ENCODE data around the gene G6PC1. TPM values are rescaled to one million over a fixed set of nuclear protein-coding genes. Genes with fewer than 3 reads are reported as not detected.

Gene G6PC1
- total and polyA plus RNA-seq, 2 of the 13 experiments (the other 11 are each of a cell fraction or from before 2014, with no cell fraction given) = 1.7 to 37.9 TPM

GRCh38 chr17:42898147-42898811 is 2.3 kb upstream of the G6PC1 start:
- in situ Hi-C loops (cut with HindIII; ENCODE audit: extremely low pct_ligation_motif_present, low pct_unique_long_range_greater_than_20kb) = no loop called here
- ChIA-PET CTCF (ENCODE audit: low intra/inter-chr PET ratio, low total read pairs) (no interaction called here), POLR2A (interaction anchor here (0.8 to 1.7 kb wide), 4 partner anchors 10 to 74 kb away, joined by 3 to 5 read pairs (median 4); partner anchors contain the start of gene BECN1)
- H3K4me1 ChIP-seq (ENCODE audit: insufficient read depth, low read length) = peaks cover 97% of the 10 kb centered on the region
- H3K4me3 ChIP-seq (replicated peaks in 1 of 3; ENCODE audit: insufficient read depth in 1 of 3, low read depth in 2 of 3, low read length in 3 of 3) = peak overlapping the region in 1 of 3 experiments; percentile 14; a peak in 1 of 6 replicates
- H3K9me3 ChIP-seq (ENCODE audit: low read length) = no peaks in the 10 kb centered on the region
- no peaks in the 10 kb centered on the region for H3K36me3 ChIP-seq (replicated peaks in 1 of 2; ENCODE audit: control insufficient read depth in 1 of 2, insufficient read depth in 2 of 2, low read length in 2 of 2)
- peak overlapping the region; percentile 50 for H3K4me2 ChIP-seq (ENCODE audit: low read depth, low read length)
- DNase-seq (ENCODE audit: low spot score) = no peak
- 48% methylated on average over 7 of the region's 7 CpGs for WGBS (ENCODE audit: low lambda C conversion rate)
- peaks cover 3% of the 10 kb centered on the region; the same call in 1 of the 2 replicates for H4K20me1 ChIP-seq (ENCODE audit: insufficient read depth, low read length)
- no TSS peak for BruUV-seq (replicated peaks)
- H3K27me3 ChIP-seq (ENCODE audit: control insufficient read depth in 1 of 2, insufficient read depth in 2 of 2, low read length in 2 of 2) = no peaks in the 10 kb centered on the region
- peak; percentile 46 for ATAC-seq
- peak overlapping the region; percentile 58 for H3K27ac ChIP-seq (ENCODE audit: extremely low read length, insufficient read depth, low read length)
- H2AFZ ChIP-seq (ENCODE audit: low read length) = no peak overlapping the region
- peak overlapping the region; percentile 5; the same call in 1 of the 2 replicates for H3K9ac ChIP-seq (ENCODE audit: insufficient read depth, low read depth, low read length)
- peaks cover 12% of the 10 kb centered on the region for H3K79me2 ChIP-seq (ENCODE audit: insufficient read depth, low read length)
- intact Hi-C loops (cut with micrococcal nuclease; ENCODE audit: unreplicated experiment) = no loop called here
- no peak for FAIRE-seq
- TF ChIP-seq ZNF136 (CRISPR knock-in tag; IDR thresholded peaks at IDR 0.05; ENCODE audit: low read depth) = no peak
- TF ChIP-seq ZNF180 (CRISPR knock-in tag; IDR thresholded peaks at IDR 0.05; ENCODE audit: borderline replicate concordance, low read depth) = no peak
- no peak for TF ChIP-seq CHCHD3 (CRISPR knock-in tag; IDR thresholded peaks at IDR 0.05)
- no peak for TF ChIP-seq TFAP4 (IDR thresholded peaks at IDR 0.05; ENCODE audit: borderline replicate concordance, low read depth)
- no peak for TF ChIP-seq ZNF563 (CRISPR knock-in tag; IDR thresholded peaks at IDR 0.05)
- TF ChIP-seq CREM (IDR thresholded peaks at IDR 0.05) = 0 out of 2 replicates have a peak, but pooled peaks have one; percentile 23
- TF ChIP-seq CREM (CRISPR knock-in tag; IDR thresholded peaks at IDR 0.05) = no peak
- TF ChIP-seq CBFB (CRISPR knock-in tag; IDR thresholded peaks at IDR 0.05) = no peak
- no peak for TF ChIP-seq ZNF329 (CRISPR knock-in tag; IDR thresholded peaks at IDR 0.05; ENCODE audit: low read depth)
- peak; percentile 54 for TF ChIP-seq THAP9 (CRISPR knock-in tag; IDR thresholded peaks at IDR 0.05; ENCODE audit: borderline replicate concordance)
- no peak for TF ChIP-seq E2F2 (CRISPR knock-in tag; IDR thresholded peaks at IDR 0.05; ENCODE audit: borderline replicate concordance)
- no peak for TF ChIP-seq NFRKB (IDR thresholded peaks at IDR 0.05)
- TF ChIP-seq ARNT2 (CRISPR knock-in tag; IDR thresholded peaks at IDR 0.05; ENCODE audit: low read depth) = no peak
- TF ChIP-seq HOXA5 (CRISPR knock-in tag; IDR thresholded peaks at IDR 0.05) = no peak
- no peak for TF ChIP-seq ZNF678 (CRISPR knock-in tag; IDR thresholded peaks at IDR 0.05)
- TF ChIP-seq ZNF597 (CRISPR knock-in tag; IDR thresholded peaks at IDR 0.05) = no peak
- TF ChIP-seq BRCA1 (CRISPR knock-in tag; IDR thresholded peaks at IDR 0.05) = no peak
- TF ChIP-seq ZNF496 (CRISPR knock-in tag; IDR thresholded peaks at IDR 0.05; ENCODE audit: insufficient replicate concordance) = no peak
- TF ChIP-seq ZNF660 (CRISPR knock-in tag; IDR thresholded peaks at IDR 0.05; ENCODE audit: borderline replicate concordance, low read depth) = no peak
- 0 out of 2 replicates have a peak, but pooled peaks have one; percentile 39 for TF ChIP-seq HOXA3 (CRISPR knock-in tag; IDR thresholded peaks at IDR 0.05)

Data from HepG2 (cell line).